IPS-18c (cell line): ENCODE measurements around the gene P2RY12.

ENCODE experiments used
- H3K4me3 ChIP-seq: 2 replicates; pipeline ENCODE4 v1.7.0; 2013; ENCODE audit warnings: low read depth, mild to moderate bottlenecking, low read length, moderate library complexity; ENCODE audit not compliant: insufficient read depth
- H3K9me3 ChIP-seq: one replicate; pipeline ENCODE4 v1.6.1; 2013; ENCODE audit warnings: mild to moderate bottlenecking, low read length, moderate library complexity; ENCODE audit not compliant: control insufficient read depth, insufficient read depth

The P2RY12 gene

DNA sequence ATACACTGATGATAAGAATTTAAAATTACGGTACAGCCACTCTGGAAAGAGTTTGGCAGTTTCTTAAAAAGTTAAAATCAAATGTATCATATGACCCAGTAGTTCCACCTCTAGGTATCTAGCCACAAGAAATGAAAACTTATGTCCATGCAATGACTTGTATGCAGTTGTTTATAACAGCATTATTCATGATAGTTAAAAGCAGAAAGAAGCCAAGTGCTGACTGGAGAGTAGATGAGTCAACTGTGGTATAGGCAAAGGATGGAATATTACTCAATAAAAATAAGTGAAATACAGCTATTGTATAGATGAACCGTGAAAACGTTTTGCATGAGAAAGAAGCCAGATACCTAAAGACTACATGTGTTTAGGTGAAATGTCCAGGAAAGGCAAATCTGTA lies 82.8 kb downstream of the P2RY12 start:
- Histone ChIP-seq H3K9me3 (no peaks in the 10 kb centered on the region), H3K4me3 (no peak overlapping the region)

DNA sequence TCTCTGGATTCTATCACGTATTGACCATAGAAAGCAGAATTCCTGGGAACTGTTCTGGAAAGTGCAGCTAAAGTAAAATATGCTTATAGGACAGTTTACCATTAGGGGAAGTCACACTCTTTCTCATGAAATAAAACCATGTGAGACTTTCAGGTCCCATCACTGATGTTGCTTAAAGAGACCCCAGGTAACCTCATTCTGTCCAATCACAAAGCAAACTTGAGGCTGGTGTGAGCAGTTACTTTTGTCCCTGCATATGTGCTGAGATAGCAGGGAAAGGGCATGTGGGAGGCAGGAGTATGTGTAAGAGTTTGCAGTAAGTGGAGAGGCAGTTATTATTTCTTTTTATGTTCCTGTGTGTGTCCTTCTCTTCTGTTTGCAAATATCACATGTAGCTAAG lies 84.0 kb downstream of the P2RY12 start:
- Histone ChIP-seq H3K4me3 (no peak overlapping the region), H3K9me3 (no peaks in the 10 kb centered on the region)

GRCh38 chr3:151299006-151299405 lies 85.5 kb downstream of the P2RY12 start:
- Histone ChIP-seq H3K9me3 (no peaks in the 10 kb centered on the region), H3K4me3 (no peak overlapping the region)

- no peak overlapping the region for H3K4me3 ChIP-seq
- H3K9me3 ChIP-seq, result no peaks in the 10 kb centered on the region
Measured at GRCh38 chr3:151297429-151297828, 87.1 kb downstream of the P2RY12 start.

- H3K4me3 ChIP-seq, result no peak overlapping the region
- H3K9me3 ChIP-seq, result no peaks in the 10 kb centered on the region
Measured at GRCh38 chr3:151296226-151296625, 88.3 kb downstream of the P2RY12 start.

DNA sequence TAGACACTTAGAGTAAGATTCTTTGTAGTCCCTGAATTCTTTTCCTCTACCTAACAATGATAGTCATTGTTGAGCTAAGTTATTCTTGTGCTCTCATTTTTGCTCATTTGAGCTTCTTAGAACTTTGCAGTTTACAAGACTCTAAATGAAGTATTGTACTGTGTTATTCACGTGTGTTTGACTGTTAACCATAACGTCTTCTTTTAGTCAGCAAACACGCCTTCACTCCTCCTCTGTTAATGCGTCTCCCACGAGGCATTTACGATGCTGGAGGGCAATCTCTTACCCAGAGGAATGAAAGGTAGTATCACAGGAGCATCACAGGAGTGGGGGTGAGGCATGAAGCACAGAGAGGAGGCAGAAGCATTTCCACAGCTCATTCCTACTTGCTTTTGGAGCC lies 91.4 kb downstream of the P2RY12 start:
- Histone ChIP-seq H3K4me3 (no peak overlapping the region), H3K9me3 (no peaks in the 10 kb centered on the region)

GRCh38 chr3:151290673-151291072 lies 93.9 kb downstream of the P2RY12 start:
- H3K9me3 ChIP-seq, result no peaks in the 10 kb centered on the region
- H3K4me3 ChIP-seq, result no peak overlapping the region

GRCh38 chr3:151289445-151289844 lies 95.1 kb downstream of the P2RY12 start:
- Histone ChIP-seq H3K4me3 (no peak overlapping the region), H3K9me3 (no peaks in the 10 kb centered on the region)
